Measurements from ENCODE around the gene TMEM167A. TPM values are rescaled to one million over a fixed set of nuclear protein-coding genes. Genes with fewer than 3 reads are reported as not detected.

Gene TMEM167A
- total RNA-seq, 1 experiment from 2014 or later = 139 TPM

DNA sequence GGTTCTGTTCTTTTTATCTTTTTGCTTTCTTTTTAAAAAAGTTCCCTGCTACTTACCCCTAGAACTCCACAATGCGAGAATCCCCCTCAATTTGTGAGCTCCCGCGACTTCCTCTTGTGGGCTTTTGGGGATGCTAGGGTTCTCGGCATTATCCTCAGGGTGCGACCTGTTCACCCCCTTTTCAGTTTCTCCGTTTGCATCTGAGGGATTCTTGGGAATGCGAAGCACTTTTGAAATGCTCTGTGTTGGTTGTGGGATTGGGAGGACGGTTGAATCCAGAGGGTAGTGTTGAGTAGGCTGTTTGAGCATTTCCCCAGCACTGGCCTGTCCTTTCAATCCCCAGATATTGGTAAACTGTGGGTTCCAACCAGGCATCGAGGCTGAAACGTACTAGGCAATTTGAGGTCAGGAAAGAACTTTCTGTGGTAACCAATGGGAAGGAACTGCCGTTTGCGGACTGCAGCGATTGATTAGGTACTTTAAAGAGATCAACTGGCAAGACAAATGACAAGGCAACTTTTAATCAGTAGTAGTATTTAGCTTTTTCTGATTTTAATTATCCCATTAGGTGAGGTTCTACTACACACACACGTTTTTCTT is 568 bp upstream of the TMEM167A start:
- peak overlapping the region; percentile 99 for H3K9ac ChIP-seq (ENCODE audit: extremely low read depth, insufficient read length, low read length)
- Mint-ChIP-seq H3K4me3 (peak overlapping the region; percentile 99 to 100), H3K36me3 (ENCODE audit: insufficient read depth in 1 of 3, low read depth in 3 of 3) (peaks cover 12 to 22% (median 20%) of the 10 kb centered on the region in 3 experiments; a peak in 6 of 7 replicates), H3K4me1 (peaks cover 34 to 40% of the 10 kb centered on the region in 2 experiments), H3K9me3 (no peaks in the 10 kb centered on the region), H3K27ac (peak overlapping the region; percentile 99), H3K27me3 (ENCODE audit: low read depth) (no peaks in the 10 kb centered on the region)
- peak overlapping the region; percentile 90 for H2AFZ ChIP-seq (ENCODE audit: low read length)
- peak overlapping the region; percentile 66 for H2BK5ac ChIP-seq (ENCODE audit: insufficient read length, low read length)
- no peaks in the 10 kb centered on the region for H3K79me1 ChIP-seq (ENCODE audit: insufficient read depth, low read depth, low read length, poor library complexity, severe bottlenecking)
- peak overlapping the region; percentile 86 for H3T11ph ChIP-seq (ENCODE audit: low read length)
- no peak for DNase-seq
- no peaks in the 10 kb centered on the region; the same call in 1 of the 2 replicates for H3K4me1 ChIP-seq (ENCODE audit: insufficient read depth, low read length)
- H3K27ac ChIP-seq (ENCODE audit: insufficient read length, low read depth, low read length) = peak overlapping the region; percentile 86
- no peaks in the 10 kb centered on the region for H3K27me3 ChIP-seq (ENCODE audit: insufficient read depth, low read length)
- H3K23me2 ChIP-seq (ENCODE audit: insufficient read length, low read depth, low read length, poor library complexity, severe bottlenecking) = peaks cover 9% of the 10 kb centered on the region
- no peak overlapping the region for H4K8ac ChIP-seq (replicated peaks; ENCODE audit: insufficient read length, low read depth, low read length)
- no peaks in the 10 kb centered on the region for H3K9me3 ChIP-seq (ENCODE audit: control insufficient read depth, low read depth, low read length)
- H3K18ac ChIP-seq (ENCODE audit: insufficient read length, low read depth, low read length) = peak overlapping the region; percentile 97
- no CpG with 5 or more reads among the region's 14 CpGs for WGBS (ENCODE audit: extremely low coverage, insufficient read length, low lambda C conversion rate)
- peak overlapping the region; percentile 89; the same call in 1 of the 2 replicates for H3K14ac ChIP-seq (ENCODE audit: insufficient read depth, low read length)
- no peak overlapping the region for H2BK20ac ChIP-seq (ENCODE audit: low read depth, low read length, poor library complexity, severe bottlenecking)
- H3K4me2 ChIP-seq (ENCODE audit: insufficient read depth, insufficient read length, low read length) = peak overlapping the region; percentile 84
- peak overlapping the region; percentile 82 for H4K5ac ChIP-seq (ENCODE audit: insufficient read length, low read depth, low read length)
- TF ChIP-seq, protein P1, sequence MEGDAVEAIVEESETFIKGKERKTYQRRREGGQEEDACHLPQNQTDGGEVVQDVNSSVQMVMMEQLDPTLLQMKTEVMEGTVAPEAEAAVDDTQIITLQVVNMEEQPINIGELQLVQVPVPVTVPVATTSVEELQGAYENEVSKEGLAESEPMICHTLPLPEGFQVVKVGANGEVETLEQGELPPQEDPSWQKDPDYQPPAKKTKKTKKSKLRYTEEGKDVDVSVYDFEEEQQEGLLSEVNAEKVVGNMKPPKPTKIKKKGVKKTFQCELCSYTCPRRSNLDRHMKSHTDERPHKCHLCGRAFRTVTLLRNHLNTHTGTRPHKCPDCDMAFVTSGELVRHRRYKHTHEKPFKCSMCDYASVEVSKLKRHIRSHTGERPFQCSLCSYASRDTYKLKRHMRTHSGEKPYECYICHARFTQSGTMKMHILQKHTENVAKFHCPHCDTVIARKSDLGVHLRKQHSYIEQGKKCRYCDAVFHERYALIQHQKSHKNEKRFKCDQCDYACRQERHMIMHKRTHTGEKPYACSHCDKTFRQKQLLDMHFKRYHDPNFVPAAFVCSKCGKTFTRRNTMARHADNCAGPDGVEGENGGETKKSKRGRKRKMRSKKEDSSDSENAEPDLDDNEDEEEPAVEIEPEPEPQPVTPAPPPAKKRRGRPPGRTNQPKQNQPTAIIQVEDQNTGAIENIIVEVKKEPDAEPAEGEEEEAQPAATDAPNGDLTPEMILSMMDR (conservative IDR thresholded peaks at IDR 0.05) = no peak
- no peaks in the 10 kb centered on the region for H4K20me1 ChIP-seq (ENCODE audit: control insufficient read depth, insufficient read depth, insufficient read length)
- peaks cover 39% of the 10 kb centered on the region; the same call in 1 of the 2 replicates for H3K79me2 ChIP-seq (ENCODE audit: insufficient read depth, low read length)
- no peak overlapping the region for H4K91ac ChIP-seq (ENCODE audit: insufficient read length, low read depth, low read length)
- peak overlapping the region; percentile 11 for H2BK12ac ChIP-seq (ENCODE audit: insufficient read length, low read depth, low read length)
- H3K23ac ChIP-seq (ENCODE audit: insufficient read length, low read depth, low read length) = no peak overlapping the region
- H2BK120ac ChIP-seq (ENCODE audit: low read depth, low read length, poor library complexity, severe bottlenecking) = peak overlapping the region; percentile 58
- no peak overlapping the region; the same call in 1 of the 2 replicates for H3K4ac ChIP-seq (ENCODE audit: low read depth, low read length)
- H3K56ac ChIP-seq (ENCODE audit: insufficient read length, low read depth, low read length) = peak overlapping the region; percentile 50
- no peak overlapping the region for H2AK5ac ChIP-seq (ENCODE audit: insufficient read length, low read length)
- no peak overlapping the region for H2BK15ac ChIP-seq (ENCODE audit: low read depth, low read length)
